HT-29 (cell line): ENCODE measurements around the gene ZNF335. TPM values are rescaled to one million over a fixed set of nuclear protein-coding genes. Genes with fewer than 3 reads are reported as not detected.
A peak's percentile ranks its signal among the peaks of the same experiment; 100 is the strongest.

Source experiments
- DNase-seq: peaks from one replicate; pipeline ENCODE4 v3.0.0-alpha.2; 2015; ENCODE audit warnings: low spot score
- total RNA-seq: library from RNA; depleted of rRNA; stranded (reverse); fragments of >200 nt; shearing (Covaris generic); gene quantifications from 2 replicates; pipeline ENCODE4 v1.2.3, GENCODE V29; 2014

ZNF335 gene
- total RNA-seq, 1 experiment from 2014 or later, result 44.8 TPM

GRCh38 chr20:45953672-45954071, 18.3 kb downstream of the ZNF335 start:
- DNase-seq, result no peak

- no peak for DNase-seq
Observed at GRCh38 chr20:45952861-45953260, 19.1 kb downstream of the ZNF335 start.

GRCh38 chr20:45951925-45952834, 19.8 kb downstream of the ZNF335 start:
- no peak for DNase-seq

- no peak for DNase-seq
Observed at GRCh38 chr20:45950330-45950646, 21.7 kb downstream of the ZNF335 start.

- no peak for DNase-seq
Observed at GRCh38 chr20:45949542-45950329, 22.3 kb downstream of the ZNF335 start.

- no peak for DNase-seq
Observed at GRCh38 chr20:45948742-45949541, 23.1 kb downstream of the ZNF335 start.

- no peak for DNase-seq
Observed at GRCh38 chr20:45948261-45948733, 23.7 kb downstream of the ZNF335 start.

GRCh38 chr20:45947110-45947866, 24.7 kb downstream of the ZNF335 start:
- no peak for DNase-seq

GRCh38 chr20:45946149-45946970, 25.6 kb downstream of the ZNF335 start:
- DNase-seq, result peak; percentile 76

- peak; percentile 37 for DNase-seq
Observed at GRCh38 chr20:45945678-45946148, 26.3 kb downstream of the ZNF335 start.

- DNase-seq, result peak; percentile 42
Observed at GRCh38 chr20:45944965-45945677, 26.9 kb downstream of the ZNF335 start.

- DNase-seq, result no peak
Observed at GRCh38 chr20:45944151-45944964, 27.6 kb downstream of the ZNF335 start.

- no peak for DNase-seq
Observed at GRCh38 chr20:45943613-45944012, 28.4 kb downstream of the ZNF335 start.

GRCh38 chr20:45940469-45940868, 31.5 kb downstream of the ZNF335 start:
- DNase-seq, result no peak

- DNase-seq, result no peak
Observed at GRCh38 chr20:45940053-45940452, 31.9 kb downstream of the ZNF335 start.

GRCh38 chr20:45938727-45939438, 33.1 kb downstream of the ZNF335 start:
- no peak for DNase-seq

GRCh38 chr20:45937765-45938164, 34.2 kb downstream of the ZNF335 start:
- DNase-seq, result no peak
